Coronary artery (tissue), 2 donors: ENCODE data around the gene KRT78.

Source experiments
- DNase-seq: peaks from one replicate; pipeline ENCODE4 v3.0.0-alpha.2; 2017; ENCODE audit warnings: low spot score
- H3K27ac ChIP-seq, 2 donors: fragments of 200-600 bp; sonication (generic); one replicate each; pipeline ENCODE4 v1.5.1; 2016 to 2019
- H3K4me3 ChIP-seq: fragments of 200-600 bp; sonication (generic); 2 replicates; pipeline ENCODE4 v1.5.1; 2016; ENCODE audit warnings: mild to moderate bottlenecking, moderate library complexity
- CTCF ChIP-seq: fragments of 200-600 bp; sonication (generic); IDR thresholded peaks from one replicate; pipeline ENCODE4 v1.5.1; 2019; ENCODE audit warnings: antibody characterized with exemption

The KRT78 gene

DNA sequence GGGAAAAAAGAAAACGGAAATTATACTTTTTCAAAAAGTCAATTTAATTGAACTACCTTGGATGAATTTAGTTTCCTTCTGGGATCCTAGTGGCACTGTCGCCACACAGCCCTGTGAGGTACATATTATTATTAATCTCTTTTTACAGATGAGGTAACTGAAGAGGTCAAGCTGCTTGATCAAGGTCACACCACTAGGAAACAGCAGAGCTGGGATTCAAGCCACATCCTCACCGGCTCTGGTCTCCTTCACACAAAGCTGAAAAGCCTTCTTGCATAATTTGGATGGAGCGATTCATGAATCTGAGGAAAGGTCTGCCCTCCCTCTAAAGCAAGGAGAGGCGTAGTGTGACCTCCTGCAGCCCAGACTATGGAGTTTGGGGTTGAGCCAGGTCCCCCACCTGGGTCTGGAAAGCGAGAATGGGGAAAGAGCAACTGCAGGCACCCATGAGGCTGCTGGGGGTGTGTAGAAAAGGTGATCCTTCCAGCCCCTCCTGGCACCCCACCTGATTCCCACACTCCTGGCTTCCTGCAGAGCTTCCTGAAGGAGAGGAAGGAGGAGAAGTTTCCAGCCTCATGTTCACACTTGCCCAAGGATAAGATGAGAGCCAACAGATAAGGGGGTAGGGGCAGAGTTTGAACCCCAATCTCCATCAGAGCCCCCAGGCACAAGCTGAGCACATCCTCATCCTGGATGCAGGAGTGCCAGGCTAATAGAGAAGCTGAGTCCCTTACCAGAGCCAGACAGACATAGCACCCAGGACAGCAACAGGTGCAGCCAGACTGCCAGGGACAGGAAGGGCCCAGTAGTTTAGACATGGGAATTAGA is 10.8 kb downstream of the KRT78 start:
- DNase-seq, result no peak
- no peak overlapping the region for H3K27ac ChIP-seq
- no peak overlapping the region for H3K4me3 ChIP-seq
- TF ChIP-seq CTCF, result no peak

DNA sequence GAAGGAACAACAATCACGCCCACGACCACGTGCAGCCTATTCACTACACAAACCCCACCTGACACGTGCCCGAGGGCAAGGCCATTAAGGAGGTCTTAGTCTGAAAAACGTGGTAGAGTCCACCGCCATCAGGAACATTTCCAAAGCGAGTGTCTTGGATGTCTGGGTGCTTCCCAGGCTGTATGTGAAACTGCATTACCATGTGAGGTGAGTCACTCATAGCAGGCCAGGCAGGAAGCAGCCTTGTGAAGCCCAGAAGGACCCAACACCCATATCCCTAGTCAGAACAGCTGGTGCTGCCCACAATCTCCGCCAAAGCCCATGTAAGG is 11.4 kb downstream of the KRT78 start:
- TF ChIP-seq CTCF, result no peak
- Histone ChIP-seq H3K27ac (no peak overlapping the region), H3K4me3 (no peak overlapping the region)
- no peak for DNase-seq

DNA sequence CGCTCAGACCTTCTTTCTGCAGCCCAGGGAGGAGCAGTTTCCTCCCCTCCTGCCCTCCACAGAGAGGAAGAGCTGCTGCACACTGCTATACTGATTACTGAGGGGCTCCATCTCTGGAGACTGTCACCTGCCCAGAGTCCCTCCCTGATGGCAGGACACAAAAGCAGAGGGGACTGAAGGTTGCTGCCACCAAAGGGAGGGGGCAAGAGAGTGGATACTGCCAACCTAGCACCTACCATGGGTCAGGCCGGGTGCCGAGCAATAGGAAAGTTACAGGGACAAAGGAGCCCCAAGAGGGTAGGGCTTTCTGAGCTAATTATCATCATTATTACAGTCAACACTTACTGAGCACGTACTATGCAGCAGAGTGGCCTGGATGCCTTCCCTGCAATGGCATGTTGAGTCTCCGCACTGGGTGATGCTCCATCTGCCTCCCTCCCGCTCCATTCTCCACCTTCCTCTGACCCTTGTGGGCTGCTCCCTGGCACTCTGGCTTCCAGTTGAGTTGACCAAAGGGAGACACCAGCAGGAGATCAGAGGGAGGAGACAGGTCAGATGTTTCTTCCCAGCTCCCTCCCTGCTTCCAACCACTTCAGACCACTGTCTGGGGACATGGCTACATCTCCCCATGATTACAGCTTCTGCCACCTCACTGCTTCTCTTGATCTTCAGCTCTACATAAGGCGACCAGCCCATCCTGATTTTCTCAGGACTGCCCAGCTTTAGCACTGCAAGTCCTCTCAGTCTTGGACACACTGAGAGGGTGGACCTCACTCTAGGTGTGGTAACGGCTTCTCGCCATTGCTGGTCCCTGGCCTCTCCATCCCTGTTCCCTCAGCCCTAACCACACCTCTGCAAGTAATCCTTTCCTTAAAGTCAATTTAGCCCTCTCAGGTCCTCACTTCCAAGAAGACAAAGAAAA is 12.0 kb downstream of the KRT78 start:
- Histone ChIP-seq H3K27ac (no peak overlapping the region), H3K4me3 (no peak overlapping the region)
- no peak for DNase-seq
- no peak for TF ChIP-seq CTCF

GRCh38 chr12:52836042-52836466 is 12.7 kb downstream of the KRT78 start:
- Histone ChIP-seq H3K4me3 (no peak overlapping the region), H3K27ac (no peak overlapping the region)
- no peak for DNase-seq
- no peak for TF ChIP-seq CTCF

DNA sequence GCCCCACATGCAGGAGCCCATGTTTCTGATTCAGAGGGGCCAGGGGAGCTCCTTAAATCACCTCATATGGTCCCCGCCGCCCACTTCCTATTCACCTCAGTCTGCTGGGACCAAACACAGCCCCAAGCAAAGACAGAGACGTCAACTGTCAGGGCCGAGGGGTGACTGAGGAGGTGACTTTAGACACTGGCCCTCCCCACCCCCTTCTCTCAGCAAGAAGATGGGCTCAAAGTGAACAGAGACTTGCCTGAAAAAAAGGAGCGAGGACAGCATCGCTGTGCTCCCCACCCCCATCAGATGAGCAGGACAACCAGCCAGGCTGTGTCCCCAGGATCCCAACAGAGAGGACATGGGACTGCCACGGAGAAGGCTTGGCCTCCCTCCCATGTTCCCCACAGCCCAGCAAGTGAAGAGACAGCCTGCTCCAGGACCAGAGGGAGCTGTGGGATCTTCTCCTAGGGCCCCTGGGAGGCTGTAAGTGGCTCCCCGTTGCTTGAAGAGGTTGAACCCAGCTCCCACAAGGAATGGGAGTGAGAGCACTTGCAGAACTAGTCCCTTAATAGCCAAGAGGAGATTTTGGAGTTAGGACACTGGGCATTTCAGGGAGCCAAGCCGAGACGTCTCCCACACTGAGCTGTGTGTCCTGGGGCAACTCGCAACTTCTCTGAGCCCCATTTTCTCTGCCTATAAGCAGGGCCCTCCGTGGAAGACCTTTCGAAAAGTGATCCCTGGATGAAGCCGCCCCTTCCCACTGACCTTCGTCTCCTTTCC is 13.3 kb downstream of the KRT78 start:
- Histone ChIP-seq H3K27ac (no peak overlapping the region), H3K4me3 (no peak overlapping the region)
- no peak for TF ChIP-seq CTCF
- no peak for DNase-seq

- TF ChIP-seq CTCF, result no peak
- H3K4me3 ChIP-seq, result no peak overlapping the region
- no peak for DNase-seq
- no peak overlapping the region for H3K27ac ChIP-seq
Observed at GRCh38 chr12:52834727-52835001, 14.1 kb downstream of the KRT78 start.
